Lung (tissue), 12 donors: ENCODE measurements around the gene TBC1D4. TPM values are rescaled to one million over a fixed set of nuclear protein-coding genes. Genes with fewer than 3 reads are reported as not detected.
"Not testable (repeated sequence)": the region's sequence is repeated elsewhere in the genome, so short reads cannot be mapped to it uniquely, and the experiment has no call there.

Source experiments
- ATAC-seq: fragments of 200-7000 bp; cut with Tn5 transposase; one replicate; pipeline ENCODE4 v1.9.1; 2020; ENCODE audit warnings: moderate number of reproducible peaks; ENCODE audit not compliant: insufficient read depth, low FRiP score
- DNase-seq, 3 donors: peaks; one replicate each; pipeline ENCODE4 v3.0.0-alpha.2; 2013 to 2017
- H3K27ac ChIP-seq, 2 donors: one replicate each; pipeline ENCODE4 v1.5.1; 2013; ENCODE audit warnings: mild to moderate bottlenecking in 2 of 2, moderate library complexity in 2 of 2, control low read depth in 1 of 2, inconsistent platforms in 1 of 2, low read depth in 1 of 2, low read length in 1 of 2
- H3K27me3 ChIP-seq, 3 donors: one replicate each; pipeline ENCODE4 v1.5.1; 2013; ENCODE audit warnings: low read length in 2 of 3; ENCODE audit not compliant: control insufficient read depth in 3 of 3, insufficient read depth in 3 of 3
- H3K36me3 ChIP-seq, 4 donors: one replicate each; pipeline ENCODE4 v1.5.1; 2013; ENCODE audit warnings: low read length in 4 of 4, mild to moderate bottlenecking in 1 of 4, moderate library complexity in 1 of 4; ENCODE audit not compliant: control insufficient read depth in 4 of 4, insufficient read depth in 4 of 4
- H3K4me1 ChIP-seq, 5 donors: one replicate each; pipeline ENCODE4 v1.5.1; 2013; ENCODE audit warnings: low read length in 5 of 5, mild to moderate bottlenecking in 2 of 5, moderate library complexity in 1 of 5; ENCODE audit not compliant: control insufficient read depth in 5 of 5, insufficient read depth in 5 of 5
- H3K4me3 ChIP-seq: one replicate; pipeline ENCODE4 v1.5.1; 2013; ENCODE audit warnings: mild to moderate bottlenecking, control low read depth, moderate library complexity
- H3K9ac ChIP-seq, 2 donors: one replicate each; pipeline ENCODE4 v1.5.1; 2013; ENCODE audit warnings: low read length in 2 of 2, control low read depth in 1 of 2; ENCODE audit not compliant: insufficient read depth in 1 of 2
- H3K9me3 ChIP-seq, 4 donors: one replicate each; pipeline ENCODE4 v1.5.1; 2013; ENCODE audit warnings: low read length in 3 of 4, mild to moderate bottlenecking in 1 of 4, moderate library complexity in 1 of 4; ENCODE audit not compliant: control insufficient read depth in 4 of 4, insufficient read depth in 3 of 4
- CTCF ChIP-seq: IDR thresholded peaks from 2 replicates; pipeline ENCODE4 v1.5.1; 2012; ENCODE audit warnings: mild to moderate bottlenecking; ENCODE audit errors: control extremely low read depth, extremely low read depth
- WGBS, 2 donors: extraction: QIAGEN DNeasy Blood & Tissue Kit; methylation state at CpG; one replicate each; pipeline ENCODE4 v1.1.7; 2013; 5-methylcytosine and 5-hydroxymethylcytosine counted together
- polyA plus RNA-seq, 2 donors: library from polyadenylated mRNA; stranded (reverse); fragments of 200-250 nt; gene quantifications; one replicate each; pipeline ENCODE4 v1.2.1, GENCODE V29; 2013
- total RNA-seq, 2 donors: library from RNA; depleted of rRNA in 1 of 2; stranded (reverse); fragments of >200 nt in 1 of 2; gene quantifications; one replicate each; pipeline ENCODE4 v1.2.1, GENCODE V29; 2014 to 2021
- donor health status: control.
- donor health status: control.
- donor health status: Bipolar disorder and iron deficiency.
- donor health status: healthy.
- donor health status: DM: yes; HTN: yes; CAD: no.

The TBC1D4 gene
- total and polyA plus RNA-seq, 4 donors: 4.3 to 26.4 (median 14.0) TPM

- Histone ChIP-seq H3K9ac (no peak overlapping the region), H3K36me3 (peaks cover 0 to 14% (median 7%) of the 10 kb centered on the region in 4 donors), H3K27ac (no peak overlapping the region), H3K27me3 (no peaks in the 10 kb centered on the region), H3K9me3 (no peaks in the 10 kb centered on the region), H3K4me1 (peaks cover 0 to 24% (median 0%) of the 10 kb centered on the region in 5 donors), H3K4me3 (no peak overlapping the region)
- TF ChIP-seq CTCF: no peak
- DNase-seq (no peak), ATAC-seq (no peak)
- WGBS, 2 donors: 59 to 78% methylated on average over 3 of the region's 3 CpGs
Observed at GRCh38 chr13:75295201-75295600, 186.8 kb downstream of the TBC1D4 start.

- Histone ChIP-seq H3K27ac (no peak overlapping the region), H3K9me3 (no peaks in the 10 kb centered on the region), H3K4me3 (no peak overlapping the region), H3K27me3 (no peaks in the 10 kb centered on the region), H3K9ac (no peak overlapping the region), H3K4me1 (peaks cover 0 to 14% (median 0%) of the 10 kb centered on the region in 5 donors), H3K36me3 (peaks cover 0 to 12% (median 7%) of the 10 kb centered on the region in 4 donors)
- ATAC-seq (no peak), DNase-seq (no peak)
- no peak for TF ChIP-seq CTCF
Observed at GRCh38 chr13:75294110-75294509, 187.9 kb downstream of the TBC1D4 start.

DNA sequence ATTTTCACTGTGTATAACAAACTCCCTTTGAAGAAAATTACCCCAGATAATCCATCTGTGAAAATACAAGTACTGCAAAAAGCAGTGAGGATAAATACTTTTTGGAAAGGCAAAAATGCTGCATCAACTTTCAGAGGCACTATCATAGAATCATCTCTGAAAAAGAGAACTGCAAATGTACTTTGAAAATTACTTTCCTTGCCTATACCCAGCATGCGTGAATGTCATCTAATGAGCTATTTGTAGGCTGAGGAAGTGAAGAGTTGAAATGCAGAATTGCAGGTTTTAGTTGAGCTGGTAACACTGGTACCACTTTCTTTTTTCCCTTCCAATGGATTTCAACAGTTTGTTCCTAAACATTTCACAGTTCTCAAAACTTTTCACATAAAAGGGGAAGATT lies 196.7 kb downstream of the TBC1D4 start:
- DNase-seq: no peak
- Histone ChIP-seq H3K4me3 (no peak overlapping the region), H3K9me3 (peaks cover 0 to 7% (median 2%) of the 10 kb centered on the region in 4 donors), H3K27ac (no peak overlapping the region), H3K36me3 (peaks cover 8 to 25% (median 10%) of the 10 kb centered on the region in 4 donors), H3K27me3 (no peaks in the 10 kb centered on the region), H3K4me1 (no peaks in the 10 kb centered on the region), H3K9ac (no peak overlapping the region)
- no peak for TF ChIP-seq CTCF
- WGBS, 2 donors: 79 to 84% methylated on average over 1 of the region's 1 CpG
- no peak for ATAC-seq

- Histone ChIP-seq H3K36me3 (peaks cover 0 to 6% (median 0%) of the 10 kb centered on the region in 4 donors), H3K27me3 (no peaks in the 10 kb centered on the region), H3K4me1 (no peaks in the 10 kb centered on the region), H3K27ac (no peak overlapping the region), H3K9ac (no peak overlapping the region), H3K4me3 (no peak overlapping the region), H3K9me3 (peaks cover 0 to 7% (median 2%) of the 10 kb centered on the region in 4 donors)
- DNase-seq: no peak
- ATAC-seq: no peak
- WGBS, 2 donors: 88 to 93% methylated on average over 8 of the region's 8 CpGs
- no peak for TF ChIP-seq CTCF
Observed at GRCh38 chr13:75279834-75280369, 202.1 kb downstream of the TBC1D4 start.

DNA sequence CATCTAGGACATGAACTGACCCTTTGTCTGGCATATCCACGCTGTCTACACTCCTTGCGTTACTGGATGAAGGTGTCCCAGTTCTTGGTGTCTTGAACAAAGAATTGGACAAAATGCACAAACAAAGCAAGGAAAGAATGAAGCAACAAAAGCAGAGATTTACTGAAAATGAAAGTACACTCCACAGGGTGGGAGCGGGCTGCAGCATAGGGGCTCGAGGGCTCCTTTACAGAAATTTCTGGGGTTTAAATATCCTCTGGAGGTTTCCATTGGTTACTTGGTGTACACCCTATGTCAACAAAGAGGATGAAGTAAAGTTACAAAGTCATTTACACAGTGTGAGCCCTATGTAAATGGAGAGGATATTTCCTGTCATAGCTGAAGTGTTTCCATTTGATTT lies 208.3 kb downstream of the TBC1D4 start:
- not testable (repeated sequence) for H3K36me3 ChIP-seq, H3K4me1 ChIP-seq, DNase-seq, H3K9me3 ChIP-seq, H3K27me3 ChIP-seq, H3K4me3 ChIP-seq, H3K27ac ChIP-seq, H3K9ac ChIP-seq, ATAC-seq
- WGBS, 2 donors: 95 to 96% methylated on average over 4 of the region's 4 CpGs
